HG02970 (cell line): Measurements from ENCODE around the gene HK3.

ENCODE experiments used
- ATAC-seq: cut with Tn5 transposase; IDR thresholded peaks from one replicate; pipeline ENCODE4 v1.9.1; 2021; ENCODE audit warnings: mild to moderate bottlenecking, moderate library complexity, moderate number of reproducible peaks; ENCODE audit not compliant: unreplicated experiment, low FRiP score

HK3 gene

GRCh38 chr5:176899296-176899891, at the start of gene HK3:
TSS of gene HK3 (minus strand) at chr5:176899346. CDS start at chr5:176896159, 3,187 bp downstream.
- ATAC-seq, result no peak

GRCh38 chr5:176948458-176948857, 49.3 kb upstream of the HK3 start:
- no peak for ATAC-seq

DNA sequence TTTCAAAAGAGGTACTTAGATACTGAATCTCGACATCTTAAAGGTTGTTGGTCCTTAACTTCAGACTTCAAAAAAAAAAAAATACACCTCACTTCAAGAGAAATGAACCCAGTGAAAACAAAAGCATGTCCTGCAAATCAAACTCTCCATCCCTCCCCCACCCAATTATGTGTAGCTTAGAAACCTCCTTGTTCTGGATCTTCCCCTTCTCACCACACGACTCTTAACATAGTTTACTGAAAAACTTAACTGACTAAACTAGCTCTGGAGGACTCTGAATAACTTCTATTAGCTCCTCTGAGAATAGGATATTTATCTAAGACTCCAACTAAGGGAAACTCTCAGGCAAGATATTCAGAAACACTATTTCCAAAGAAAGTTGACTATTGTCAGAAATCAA, 48.7 kb upstream of the HK3 start:
- ATAC-seq, result no peak

DNA sequence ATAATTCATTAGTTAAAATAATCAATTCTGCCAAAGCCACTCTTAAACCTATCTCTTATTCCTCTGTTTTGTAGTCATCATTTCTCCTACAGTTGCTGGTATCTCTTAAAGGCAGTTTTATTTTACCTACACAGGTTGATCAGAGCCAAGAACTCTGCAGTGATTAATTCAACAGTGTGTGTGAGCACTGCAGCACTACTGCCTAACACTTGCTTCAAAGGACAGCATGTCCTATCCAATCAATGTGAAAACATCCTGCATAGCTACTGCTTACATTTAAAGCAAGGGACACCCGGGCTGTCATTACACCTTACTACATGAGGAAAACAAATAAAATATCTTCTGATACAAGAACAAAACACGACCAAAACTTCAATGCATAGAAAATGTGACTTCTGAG, 45.1 kb upstream of the HK3 start:
- ATAC-seq, result no peak

- ATAC-seq, result no peak
Measured at GRCh38 chr5:176943816-176944215, 44.7 kb upstream of the HK3 start.

DNA sequence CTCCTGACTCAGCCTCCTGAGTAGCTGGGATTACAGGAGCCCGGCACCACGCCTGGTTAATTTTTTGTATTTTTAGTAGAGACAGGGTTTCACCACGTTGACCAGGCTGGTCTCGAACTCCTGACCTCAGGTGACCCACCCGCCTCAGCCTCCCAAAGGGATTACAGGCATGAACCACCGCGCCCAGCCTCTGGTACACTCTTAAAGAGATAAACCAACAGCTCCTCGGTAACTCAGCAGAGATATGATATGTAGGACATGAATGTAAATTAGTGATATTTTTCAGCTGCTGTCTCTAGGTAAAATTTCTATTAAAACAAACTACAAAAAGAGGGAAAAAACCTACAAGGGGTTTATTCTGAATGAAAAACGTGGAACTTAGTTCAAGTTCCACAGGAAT, 42.8 kb upstream of the HK3 start:
- no peak for ATAC-seq

DNA sequence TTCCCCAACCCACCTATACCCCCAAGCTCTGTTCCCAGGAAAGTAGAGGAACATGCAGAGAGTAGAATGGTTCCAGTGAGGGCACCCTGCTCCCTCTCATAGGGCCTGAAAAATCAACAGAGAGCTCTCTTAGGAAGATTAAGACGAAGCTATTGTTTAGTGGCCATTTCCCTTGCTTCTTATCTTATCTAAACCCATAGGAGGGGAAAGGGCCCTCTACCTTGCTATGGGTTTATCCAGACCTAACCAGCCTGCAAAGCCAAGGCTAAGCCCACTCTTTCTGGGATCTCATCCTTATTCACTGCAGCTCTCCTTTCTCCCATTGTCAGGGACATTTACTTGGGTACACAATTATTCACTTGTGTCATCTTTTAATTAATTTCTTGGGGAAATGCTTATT, 39.3 kb upstream of the HK3 start:
- ATAC-seq, result no peak

GRCh38 chr5:176935017-176935416, 35.9 kb upstream of the HK3 start:
- ATAC-seq, result no peak

- ATAC-seq, result no peak
Measured at GRCh38 chr5:176934309-176934930, 35.3 kb upstream of the HK3 start.

DNA sequence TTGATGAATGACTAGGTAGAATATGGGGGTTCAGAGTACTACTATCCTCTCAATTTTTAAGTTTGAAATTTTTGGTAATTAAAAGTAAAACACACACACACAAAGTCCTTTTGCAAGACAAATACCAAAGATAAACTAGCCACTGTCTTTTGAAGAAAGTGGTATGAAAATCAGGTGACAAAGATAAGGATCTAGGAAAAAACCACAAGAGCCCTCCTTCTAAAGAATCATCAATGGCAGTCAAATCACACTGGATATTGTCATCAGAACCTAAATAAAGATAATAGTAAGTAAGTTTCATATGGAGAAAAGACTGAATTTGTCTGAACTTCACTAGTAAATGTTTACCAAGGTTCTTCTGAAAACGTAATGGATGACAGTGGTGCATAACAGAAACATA, 30.5 kb upstream of the HK3 start:
- ATAC-seq, result no peak

- ATAC-seq, result no peak
Measured at GRCh38 chr5:176927562-176927961, 28.4 kb upstream of the HK3 start.

- no peak for ATAC-seq
Measured at GRCh38 chr5:176922817-176923216, 23.7 kb upstream of the HK3 start.

DNA sequence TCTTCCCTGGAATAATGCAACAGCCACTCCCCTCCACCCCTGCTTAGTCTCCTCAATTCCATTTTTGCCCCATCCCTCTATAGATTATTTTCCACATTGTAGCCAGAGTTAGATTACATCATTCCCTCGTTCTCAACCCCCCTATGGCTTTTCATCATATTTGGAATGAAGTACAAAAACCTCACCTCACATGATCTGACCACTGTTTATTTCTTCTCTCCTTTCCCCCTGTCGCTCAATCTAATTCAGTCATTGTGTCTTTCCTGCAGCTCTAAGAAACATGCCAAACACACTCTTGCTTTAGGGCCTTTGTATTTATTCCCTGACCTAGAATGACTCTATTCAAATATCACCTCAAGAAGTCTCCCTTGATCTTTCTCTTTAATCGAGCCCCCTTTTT, 22.6 kb upstream of the HK3 start:
- no peak for ATAC-seq

- no peak for ATAC-seq
Measured at GRCh38 chr5:176918613-176919012, 19.5 kb upstream of the HK3 start.

- no peak for ATAC-seq
Measured at GRCh38 chr5:176916337-176916736, 17.2 kb upstream of the HK3 start.

DNA sequence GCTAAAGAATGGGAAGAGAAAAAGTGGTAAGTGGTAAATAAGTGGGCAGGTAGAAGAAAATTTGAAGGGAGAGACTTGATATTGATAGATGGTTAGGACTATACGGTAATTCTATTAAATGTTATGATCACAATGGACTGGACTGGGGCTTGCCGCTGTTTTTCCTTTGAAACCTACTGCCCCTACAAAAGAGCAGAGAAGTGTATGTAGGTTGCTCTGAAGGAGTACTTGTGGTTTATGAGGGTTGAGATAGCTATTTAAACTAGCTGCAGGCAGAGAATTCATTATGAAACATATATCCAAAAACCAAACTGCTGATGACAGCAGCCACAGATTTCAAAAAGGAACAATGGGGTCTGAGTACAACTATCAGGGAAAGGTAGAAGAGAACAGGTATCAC, 16.8 kb upstream of the HK3 start:
- no peak for ATAC-seq

GRCh38 chr5:176912115-176912514, 13.0 kb upstream of the HK3 start:
- no peak for ATAC-seq

DNA sequence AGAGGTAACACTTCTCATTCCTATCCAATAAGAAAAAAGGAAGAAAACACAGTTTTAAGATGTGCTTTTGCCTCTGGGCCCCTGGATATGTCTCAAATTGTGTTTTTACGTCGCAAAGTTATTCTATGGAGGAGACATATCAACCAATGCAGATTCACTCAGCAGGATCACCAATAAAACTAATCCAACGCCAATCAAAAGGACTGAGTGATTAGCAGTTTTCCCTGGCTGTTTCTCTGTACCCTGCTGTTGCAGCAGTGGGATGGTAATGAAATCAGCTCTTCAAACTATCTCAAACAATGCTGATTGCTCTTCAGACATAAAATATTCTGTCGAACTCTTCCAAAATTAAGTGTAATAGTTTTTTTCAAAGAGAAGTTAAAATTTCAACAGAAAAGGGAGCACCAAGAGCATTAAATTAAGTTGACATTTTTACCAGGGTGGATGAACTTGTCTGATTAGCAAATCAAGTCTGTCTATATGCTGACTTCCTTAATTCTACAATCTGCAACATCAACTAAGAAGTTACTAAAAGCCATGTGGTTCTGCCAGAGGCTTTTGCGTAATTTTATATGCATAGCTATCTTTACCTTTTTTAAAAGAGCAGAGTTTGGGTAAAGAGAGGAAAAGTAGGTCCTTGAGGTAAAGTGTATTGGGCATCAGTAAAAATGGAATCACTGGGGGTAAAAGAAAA, 9.7 kb upstream of the HK3 start:
- ATAC-seq, result no peak

- no peak for ATAC-seq
Measured at GRCh38 chr5:176906796-176907195, 7.7 kb upstream of the HK3 start.

GRCh38 chr5:176906126-176906525, 7.0 kb upstream of the HK3 start:
- no peak for ATAC-seq

GRCh38 chr5:176904276-176904675, 5.1 kb upstream of the HK3 start:
- no peak for ATAC-seq
